Stimulated activated CD4-positive, alpha-beta T cell treated with anti-CD3 and anti-CD28 coated beads, Interleukin-1b, Interleukin-23, amount 100 ng/mL, for 48 hours (primary cell): ENCODE results near the gene LONP2.
"Not testable (repeated sequence)": the region's sequence is repeated elsewhere in the genome, so short reads cannot be mapped to it uniquely, and the experiment has no call there.

Source experiments
- DNase-seq: peaks from one replicate; pipeline ENCODE4 v3.0.0-alpha.2; 2020

The LONP2 gene

DNA sequence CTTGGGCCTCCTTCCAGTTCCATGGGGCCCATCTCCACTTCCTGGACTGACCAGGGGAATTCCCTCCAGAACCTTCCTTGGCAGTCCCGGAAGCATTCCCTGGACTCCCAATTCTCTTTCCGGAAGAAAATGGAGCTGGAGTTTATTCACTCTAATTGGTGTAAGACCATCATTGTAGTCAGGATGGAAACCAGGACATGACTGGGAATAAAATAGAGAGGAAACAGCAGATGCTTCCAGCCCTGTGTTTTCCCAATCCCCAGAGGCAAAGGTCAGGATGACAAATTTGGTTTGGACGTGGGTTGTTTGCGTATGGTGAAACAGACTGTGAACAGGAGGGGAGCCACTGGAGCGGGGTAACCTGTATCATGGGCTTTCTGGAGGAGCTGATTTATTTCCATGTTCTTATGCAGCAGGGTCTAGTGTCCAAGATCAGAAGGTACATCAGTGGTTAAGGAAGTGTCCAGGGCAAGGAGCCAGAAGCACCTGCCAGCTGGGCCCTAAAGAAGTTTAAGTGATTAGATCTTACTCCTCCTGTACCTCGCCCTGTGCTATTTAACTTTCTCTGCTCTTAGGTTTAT lies 8.5 kb upstream of the LONP2 start:
- no peak for DNase-seq

DNA sequence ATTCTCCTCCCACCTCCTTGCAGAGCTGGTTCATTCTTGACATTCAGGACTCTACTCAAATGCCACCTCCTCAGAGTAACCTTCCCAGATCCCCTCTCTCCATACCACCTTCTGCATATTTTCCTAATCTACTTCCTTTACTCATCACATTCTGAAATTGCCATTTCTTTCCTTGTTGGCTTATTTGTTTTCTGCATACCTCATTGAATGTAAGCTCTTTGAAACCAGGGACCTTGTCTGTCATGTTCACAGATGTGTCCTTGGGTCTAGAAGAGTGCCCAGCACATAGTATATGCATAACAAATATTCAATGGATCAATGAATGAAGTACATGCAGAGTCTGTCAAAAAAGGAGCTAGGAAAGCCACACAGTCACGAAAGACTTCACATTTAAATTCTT lies 7.8 kb upstream of the LONP2 start:
- no peak for DNase-seq

- DNase-seq = not testable (repeated sequence)
Measured at GRCh38 chr16:48240147-48240546, 4.0 kb upstream of the LONP2 start.

- DNase-seq = no peak
Measured at GRCh38 chr16:48244863-48245195, 729 bp downstream of the LONP2 start.

DNA sequence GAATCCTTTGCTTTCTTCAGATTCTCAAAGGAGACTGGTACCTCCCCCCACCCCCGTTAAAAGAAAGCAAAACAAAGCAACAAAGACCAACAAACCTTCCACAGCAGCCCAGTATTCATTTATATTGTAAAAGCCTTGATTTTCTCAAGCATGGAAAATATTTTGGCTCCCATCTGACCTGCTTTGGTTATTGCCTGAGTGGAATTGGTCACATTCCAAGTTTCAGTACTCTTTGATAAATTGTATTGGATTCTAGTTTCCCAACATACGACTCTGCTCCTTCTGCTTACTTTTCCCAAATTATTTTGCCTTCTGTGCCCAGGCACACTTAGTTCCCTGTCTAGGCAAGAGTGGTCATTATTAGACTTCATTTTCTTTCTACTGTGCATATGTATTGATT lies 2.0 kb downstream of the LONP2 start:
- DNase-seq = no peak

GRCh38 chr16:48247311-48247710 lies 3.2 kb downstream of the LONP2 start, which contains the start of gene ABCC11:
Gene ABCC11 (minus strand): TSS chr16:48247539. CDS start chr16:48231921, 15,618 bp downstream.
- DNase-seq = no peak

GRCh38 chr16:48250520-48251278 lies 6.6 kb downstream of the LONP2 start:
- no peak for DNase-seq

GRCh38 chr16:48252013-48252412 lies 7.9 kb downstream of the LONP2 start:
- no peak for DNase-seq

DNA sequence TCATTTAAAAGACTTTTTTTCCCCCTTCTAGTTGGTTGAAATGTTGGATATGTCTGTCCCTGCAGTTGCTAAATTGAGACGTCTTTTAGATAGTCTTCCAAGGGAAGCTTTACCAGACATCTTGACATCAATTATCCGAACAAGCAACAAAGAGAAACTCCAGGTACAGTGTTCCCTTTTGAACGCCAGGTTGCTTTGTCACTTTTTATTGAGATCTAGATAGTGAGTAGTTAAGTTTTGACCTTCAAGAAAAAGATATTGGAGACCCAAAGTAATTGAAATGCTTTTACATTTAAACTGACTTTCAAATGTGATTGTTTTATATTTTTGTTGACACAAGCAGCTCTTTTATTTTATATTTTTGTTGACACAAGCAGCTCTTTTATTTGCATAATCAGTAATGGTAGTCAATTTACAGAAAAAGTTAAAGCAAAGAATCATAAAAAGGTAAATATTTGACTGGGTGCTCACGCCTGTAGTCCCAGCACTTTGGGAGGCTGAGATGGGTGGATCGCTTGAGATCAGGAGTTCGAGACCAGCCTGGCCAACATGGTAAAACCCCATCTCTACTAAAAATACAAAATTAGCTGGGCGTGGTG lies 12.6 kb downstream of the LONP2 start:
- DNase-seq = no peak

GRCh38 chr16:48261569-48261968 lies 17.5 kb downstream of the LONP2 start:
- DNase-seq = no peak

DNA sequence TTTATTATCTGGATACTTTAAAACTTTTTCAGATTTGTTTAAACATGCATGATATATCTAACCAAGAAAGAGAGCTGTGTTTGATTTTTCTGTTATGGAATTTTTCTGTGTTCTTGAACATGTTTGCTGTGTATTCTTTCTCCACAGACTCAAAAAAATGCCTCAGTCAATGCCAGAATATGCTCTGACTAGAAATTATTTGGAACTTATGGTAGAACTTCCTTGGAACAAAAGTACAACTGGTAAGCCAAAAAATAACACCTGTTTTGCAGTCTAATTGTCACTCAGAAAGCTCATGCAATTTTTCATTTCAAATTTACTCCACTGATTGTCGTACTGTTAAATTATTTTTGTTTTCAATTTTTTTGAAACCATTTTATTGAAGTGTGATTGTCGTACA lies 18.5 kb downstream of the LONP2 start:
- DNase-seq = no peak

DNA sequence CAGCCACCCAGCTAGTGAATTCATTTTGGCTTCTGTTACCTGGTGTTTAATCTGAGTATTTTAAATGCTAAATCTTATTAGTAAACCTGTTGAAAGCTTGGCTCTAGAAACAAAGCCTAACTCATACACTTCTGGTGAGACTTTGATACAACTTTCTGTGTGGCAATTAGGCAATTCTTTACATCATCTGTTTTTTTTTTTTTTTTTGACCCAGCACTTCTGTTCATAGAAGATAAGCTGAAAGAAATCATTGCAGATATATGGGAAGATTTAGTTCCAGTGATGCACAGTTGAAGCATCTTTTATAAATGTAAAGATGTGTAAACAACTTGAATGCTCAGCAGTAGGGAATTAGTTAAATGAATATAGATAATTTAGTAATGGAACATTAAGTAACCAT lies 24.9 kb downstream of the LONP2 start:
- DNase-seq = no peak

GRCh38 chr16:48271728-48272127 lies 27.6 kb downstream of the LONP2 start:
- no peak for DNase-seq

- no peak for DNase-seq
Measured at GRCh38 chr16:48272837-48273421, 28.8 kb downstream of the LONP2 start.

DNA sequence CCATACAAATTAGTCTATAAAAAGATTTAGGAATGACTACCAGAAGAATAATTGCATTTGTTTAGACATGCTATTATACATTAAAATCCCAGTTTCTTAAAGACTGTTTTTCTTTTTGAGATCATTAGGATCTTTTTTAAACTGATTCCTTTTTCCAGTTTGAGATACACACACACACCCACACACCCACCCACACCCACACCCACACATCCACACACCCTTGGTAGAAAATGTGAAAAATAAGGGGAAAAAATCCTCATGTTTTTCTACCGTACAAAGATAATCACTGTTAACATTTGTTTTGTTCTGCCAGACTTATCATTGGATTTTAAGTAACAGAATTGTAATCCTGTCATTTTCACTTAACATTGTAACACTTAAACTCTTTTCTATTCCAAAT lies 30.4 kb downstream of the LONP2 start:
- DNase-seq = no peak

- no peak for DNase-seq
Measured at GRCh38 chr16:48276102-48276501, 32.0 kb downstream of the LONP2 start.

DNA sequence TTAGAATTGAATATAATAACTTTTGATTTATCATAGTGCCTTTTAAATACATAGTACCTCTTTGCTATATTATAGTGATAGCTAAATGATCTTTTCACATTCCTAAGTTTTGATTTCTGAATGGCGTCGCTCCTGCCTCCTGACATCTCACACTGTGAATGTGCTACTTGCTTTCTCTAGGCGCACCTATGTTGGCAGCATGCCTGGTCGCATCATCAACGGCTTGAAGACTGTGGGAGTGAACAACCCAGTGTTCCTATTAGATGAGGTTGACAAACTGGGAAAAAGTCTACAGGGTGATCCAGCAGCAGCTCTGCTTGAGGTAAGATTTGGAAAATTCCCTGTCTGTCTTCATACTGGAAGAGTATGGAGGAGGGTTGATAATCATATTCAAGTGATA lies 33.1 kb downstream of the LONP2 start:
- DNase-seq = no peak

GRCh38 chr16:48279199-48279598 lies 35.1 kb downstream of the LONP2 start:
- DNase-seq = no peak

DNA sequence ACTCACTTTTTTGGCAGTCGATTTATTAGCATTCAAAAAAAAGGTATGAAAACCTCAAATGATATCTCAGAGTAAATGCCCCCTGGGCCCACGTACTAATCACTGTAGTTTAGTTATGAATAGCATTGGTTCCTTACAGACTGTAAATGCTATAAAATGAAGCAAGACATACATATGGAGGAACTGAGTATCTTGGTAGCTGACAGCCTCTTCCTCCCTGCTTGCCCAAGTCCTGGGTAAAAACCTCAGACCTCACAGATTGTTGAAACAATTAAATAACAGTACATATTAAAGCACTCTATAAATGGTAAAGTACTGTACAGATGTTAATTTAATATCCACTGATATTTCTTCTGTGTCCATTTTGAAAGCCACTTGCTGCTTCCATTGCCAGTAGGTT lies 36.4 kb downstream of the LONP2 start:
- no peak for DNase-seq

- DNase-seq = no peak
Measured at GRCh38 chr16:48282636-48283263, 38.6 kb downstream of the LONP2 start.

- DNase-seq = no peak
Measured at GRCh38 chr16:48284772-48285409, 40.8 kb downstream of the LONP2 start.

GRCh38 chr16:48287239-48287638 lies 43.1 kb downstream of the LONP2 start:
- DNase-seq = no peak

DNA sequence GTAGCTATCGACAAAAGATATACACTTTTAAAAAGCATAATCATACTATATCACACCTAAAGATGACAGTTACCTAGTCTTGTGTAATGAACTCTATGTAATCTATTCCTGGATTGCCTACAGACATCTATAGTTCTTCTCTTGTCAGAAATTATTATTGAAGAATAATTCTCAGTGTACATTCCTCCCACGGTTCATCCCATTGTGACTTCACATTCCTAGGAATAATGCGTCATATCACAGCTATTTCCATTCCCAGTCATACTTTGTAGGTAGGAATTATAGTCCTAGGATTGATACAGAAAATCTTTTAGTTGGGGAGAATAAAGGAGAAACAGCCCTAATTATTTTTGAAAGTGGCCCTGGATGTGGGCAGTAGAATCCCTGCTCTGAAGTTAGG lies 47.2 kb downstream of the LONP2 start:
- DNase-seq = no peak
